Calu3 (cell line): ENCODE measurements around the gene NSG2. TPM values are rescaled to one million over a fixed set of nuclear protein-coding genes. Genes with fewer than 3 reads are reported as not detected.

Experiments used
- BruUV-seq: library from RNA; stranded (reverse); fragments of 400-500 nt; replicated peaks from 2 replicates; lab custom pipeline; 2021; lab: Mats Ljungman, UMichigan
- CTCF ChIA-PET: fragments of 300-600 bp; sonication (Branson Sonifier 250); formaldehyde crosslinking; loops from one replicate; lab custom pipeline; 2022; ENCODE audit warnings: antibody characterized with exemption; lab: Charles Lee
- DNase-seq: peaks from one replicate; pipeline ENCODE4 v3.0.0; 2022
- H3K27ac Mint-ChIP-seq: one replicate; pipeline ENCODE4 v1.8.0; 2022; ENCODE audit warnings: mixed read lengths; ENCODE audit not compliant: unreplicated experiment
- H3K27me3 Mint-ChIP-seq: one replicate; pipeline ENCODE4 v1.8.0; 2022; ENCODE audit warnings: mixed read lengths; ENCODE audit not compliant: unreplicated experiment
- H3K36me3 Mint-ChIP-seq: one replicate; pipeline ENCODE4 v1.8.0; 2022; ENCODE audit warnings: mild to moderate bottlenecking, moderate library complexity, mixed read lengths; ENCODE audit not compliant: insufficient read depth, unreplicated experiment
- H3K4me1 Mint-ChIP-seq: one replicate; pipeline ENCODE4 v1.8.0; 2022; ENCODE audit warnings: mild to moderate bottlenecking, low read depth, mixed read lengths; ENCODE audit not compliant: unreplicated experiment
- H3K4me3 Mint-ChIP-seq: one replicate; pipeline ENCODE4 v1.8.0; 2022; ENCODE audit warnings: mild to moderate bottlenecking, low read depth, moderate library complexity, mixed read lengths; ENCODE audit not compliant: unreplicated experiment
- H3K9me3 Mint-ChIP-seq: one replicate; pipeline ENCODE4 v1.8.0; 2022; ENCODE audit warnings: low read depth, mixed read lengths; ENCODE audit not compliant: unreplicated experiment
- intact Hi-C: fragments of 100-400 bp; cut with micrococcal nuclease; formaldehyde crosslinking; loops from one replicate; pipeline ENCODE4 v1.10.0; 2022; ENCODE audit not compliant: unreplicated experiment
- total RNA-seq: library from RNA; stranded (reverse); gene quantifications from 2 replicates; pipeline ENCODE4 v1.2.3, GENCODE V29; 2022
- TF ChIP-seq, protein P1 (sequence below): fragments of 200-600 bp; IDR thresholded peaks from one replicate; pipeline ENCODE4 v1.8.0; 2022; ENCODE audit warnings: antibody characterized with exemption; ENCODE audit not compliant: unreplicated experiment

NSG2 gene
- total RNA-seq, 1 experiment from 2014 or later: not detected

DNA sequence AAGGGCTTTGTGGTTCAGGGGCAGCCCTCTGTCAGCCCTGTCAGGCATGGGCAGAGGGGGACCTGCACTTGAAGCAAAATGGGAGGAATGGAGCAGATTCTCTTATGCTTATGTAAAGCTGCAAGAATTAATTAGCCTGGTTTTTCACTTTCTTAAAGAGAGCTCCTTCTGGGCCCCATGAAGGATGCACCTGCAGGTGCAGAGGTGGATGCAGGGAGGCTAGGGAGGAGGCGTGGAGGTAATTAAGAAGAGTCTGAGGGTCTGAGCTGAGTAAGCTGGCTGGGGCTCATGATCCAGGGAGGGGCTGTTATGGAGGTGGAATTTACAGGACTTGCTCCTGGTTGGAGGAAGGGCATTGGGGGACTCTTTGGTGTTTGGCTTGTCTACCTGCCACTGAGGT, 22.0 kb downstream of the NSG2 start:
- TF ChIP-seq, protein P1, sequence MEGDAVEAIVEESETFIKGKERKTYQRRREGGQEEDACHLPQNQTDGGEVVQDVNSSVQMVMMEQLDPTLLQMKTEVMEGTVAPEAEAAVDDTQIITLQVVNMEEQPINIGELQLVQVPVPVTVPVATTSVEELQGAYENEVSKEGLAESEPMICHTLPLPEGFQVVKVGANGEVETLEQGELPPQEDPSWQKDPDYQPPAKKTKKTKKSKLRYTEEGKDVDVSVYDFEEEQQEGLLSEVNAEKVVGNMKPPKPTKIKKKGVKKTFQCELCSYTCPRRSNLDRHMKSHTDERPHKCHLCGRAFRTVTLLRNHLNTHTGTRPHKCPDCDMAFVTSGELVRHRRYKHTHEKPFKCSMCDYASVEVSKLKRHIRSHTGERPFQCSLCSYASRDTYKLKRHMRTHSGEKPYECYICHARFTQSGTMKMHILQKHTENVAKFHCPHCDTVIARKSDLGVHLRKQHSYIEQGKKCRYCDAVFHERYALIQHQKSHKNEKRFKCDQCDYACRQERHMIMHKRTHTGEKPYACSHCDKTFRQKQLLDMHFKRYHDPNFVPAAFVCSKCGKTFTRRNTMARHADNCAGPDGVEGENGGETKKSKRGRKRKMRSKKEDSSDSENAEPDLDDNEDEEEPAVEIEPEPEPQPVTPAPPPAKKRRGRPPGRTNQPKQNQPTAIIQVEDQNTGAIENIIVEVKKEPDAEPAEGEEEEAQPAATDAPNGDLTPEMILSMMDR: no peak
- no peak for DNase-seq
- no peaks in the 10 kb centered on the region for H3K4me1 Mint-ChIP-seq
- CTCF ChIA-PET: interaction anchor here (0.7 to 1.2 kb wide), 3 partner anchors 22 to 424 kb away, joined by 3 to 4 read pairs (median 3); partner anchors contain the start of gene NSG2
- H3K27ac Mint-ChIP-seq: no peak overlapping the region
- no peaks in the 10 kb centered on the region for H3K36me3 Mint-ChIP-seq
- no TSS peak for BruUV-seq
- intact Hi-C loops: no loop called here
- H3K27me3 Mint-ChIP-seq: peaks cover 78% of the 10 kb centered on the region
- no peak overlapping the region for H3K4me3 Mint-ChIP-seq
- no peaks in the 10 kb centered on the region for H3K9me3 Mint-ChIP-seq

DNA sequence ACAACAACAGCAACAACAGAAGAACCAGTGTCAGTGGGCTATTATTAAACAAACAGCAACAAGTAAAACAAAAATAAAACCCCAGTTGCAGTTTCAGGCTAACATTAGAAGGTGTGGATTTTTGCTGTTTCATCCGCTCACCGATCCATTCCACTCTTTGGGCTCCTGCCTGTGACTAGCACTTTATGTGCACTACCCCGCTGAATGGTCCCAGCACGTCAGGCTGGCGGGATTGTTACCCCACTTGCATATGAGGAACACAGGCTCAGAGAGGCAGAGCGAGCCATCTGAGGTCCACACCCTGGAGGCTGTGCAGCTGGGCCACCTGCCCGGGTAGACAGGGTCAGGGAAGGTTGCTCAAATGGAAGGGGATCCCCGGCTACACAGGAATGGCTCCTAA, 26.0 kb downstream of the NSG2 start:
- intact Hi-C loops: no loop called here

DNA sequence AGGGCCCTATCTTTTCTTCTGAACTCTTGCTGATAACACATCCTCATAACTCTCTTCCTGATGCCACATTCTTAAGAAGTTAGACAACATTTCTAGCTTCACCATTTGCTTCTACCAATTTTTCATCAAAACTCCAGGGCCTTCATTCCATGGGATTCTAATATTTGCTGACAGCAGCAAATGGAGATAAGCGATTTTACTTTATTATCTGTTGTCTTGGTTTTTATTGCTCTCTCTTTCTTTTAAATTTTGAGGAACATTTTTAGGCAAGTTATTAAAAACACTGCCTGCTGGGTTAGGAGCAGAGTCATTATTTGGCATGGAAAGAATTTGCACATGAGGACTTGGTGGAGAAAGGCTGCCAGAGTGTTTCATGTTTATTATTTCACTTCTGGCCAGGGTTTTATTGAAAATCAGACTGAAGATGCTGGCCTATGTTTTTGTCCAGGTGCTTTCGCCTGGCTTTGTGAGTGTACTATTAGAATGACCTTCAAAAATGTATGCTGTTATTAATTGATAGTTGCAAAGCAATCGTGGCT, 27.7 kb downstream of the NSG2 start:
- H3K4me3 Mint-ChIP-seq: no peak overlapping the region
- H3K9me3 Mint-ChIP-seq: no peaks in the 10 kb centered on the region

More for the DNA sequence above, 26.0 kb downstream of the NSG2 start:
- Mint-ChIP-seq H3K4me3 (no peak overlapping the region), H3K36me3 (no peaks in the 10 kb centered on the region), H3K27me3 (peaks cover 91% of the 10 kb centered on the region), H3K4me1 (no peaks in the 10 kb centered on the region), H3K27ac (no peak overlapping the region), H3K9me3 (no peaks in the 10 kb centered on the region)
- TF ChIP-seq, protein P1: no peak
- CTCF ChIA-PET: no interaction called here
- BruUV-seq: no TSS peak
- no peak for DNase-seq

DNA sequence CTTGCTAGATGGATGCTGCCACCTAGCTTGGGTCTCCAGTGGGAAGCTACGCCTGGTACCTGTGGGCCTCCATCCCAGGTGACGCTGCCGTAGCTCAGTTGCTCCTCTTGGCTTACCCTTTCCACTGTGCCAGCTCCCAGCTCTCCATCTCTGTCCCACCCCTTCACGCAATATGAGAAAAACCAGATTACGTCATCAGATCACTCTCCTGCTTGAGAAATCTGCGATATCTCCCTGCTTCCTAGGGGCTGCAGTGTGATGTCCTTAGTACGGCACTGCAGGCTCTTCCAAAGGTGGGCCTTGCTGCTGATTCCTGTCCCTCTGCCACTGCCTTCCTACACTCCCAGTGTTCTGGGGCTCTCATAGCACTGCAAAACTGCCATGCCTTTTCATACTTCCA, 28.9 kb downstream of the NSG2 start:
- TF ChIP-seq, protein P1: no peak
- no peaks in the 10 kb centered on the region for H3K36me3 Mint-ChIP-seq
- no TSS peak for BruUV-seq
- intact Hi-C loops: no loop called here
- no peak for DNase-seq
- H3K27ac Mint-ChIP-seq: no peak overlapping the region
- H3K4me3 Mint-ChIP-seq: no peak overlapping the region
- CTCF ChIA-PET: no interaction called here
- H3K27me3 Mint-ChIP-seq: peaks cover 93% of the 10 kb centered on the region
- no peaks in the 10 kb centered on the region for H3K9me3 Mint-ChIP-seq
- H3K4me1 Mint-ChIP-seq: no peaks in the 10 kb centered on the region

More for the DNA sequence above, 27.7 kb downstream of the NSG2 start:
- intact Hi-C loops: no loop called here
- Mint-ChIP-seq H3K4me1 (no peaks in the 10 kb centered on the region), H3K27me3 (peaks cover 93% of the 10 kb centered on the region), H3K36me3 (no peaks in the 10 kb centered on the region), H3K27ac (no peak overlapping the region)
- DNase-seq: no peak
- TF ChIP-seq, protein P1: no peak
- no TSS peak for BruUV-seq
- CTCF ChIA-PET: no interaction called here
